DOHH2 (cell line): Measurements from ENCODE around the gene FBLN2.

Experiments used
- H3F3A ChIP-seq: fragments of 200-600 bp; sonication (generic), shearing (Covaris generic); 2 replicates; pipeline ENCODE4 v1.6.0; 2016; ENCODE audit warnings: antibody characterized with exemption, mild to moderate bottlenecking; ENCODE audit not compliant: control insufficient read depth, insufficient read depth
- H3K27ac ChIP-seq: fragments of 200-600 bp; sonication (generic); 2 replicates; pipeline ENCODE4 v1.5.1; 2014; ENCODE audit warnings: low read depth, mild to moderate bottlenecking, low read length, moderate library complexity
- H3K27me3 ChIP-seq: fragments of 200-600 bp; sonication (generic); 2 replicates; pipeline ENCODE4 v1.6.1; 2014; ENCODE audit warnings: mild to moderate bottlenecking, low read length, mixed read lengths; ENCODE audit not compliant: control insufficient read depth
- H3K36me3 ChIP-seq: fragments of 200-600 bp; sonication (generic); 2 replicates; pipeline ENCODE4 v1.6.1; 2014; ENCODE audit warnings: mild to moderate bottlenecking, low read length, moderate library complexity, mixed read lengths; ENCODE audit not compliant: control insufficient read depth
- H3K4me1 ChIP-seq: fragments of 200-600 bp; sonication (generic); 2 replicates; pipeline ENCODE4 v1.6.1; 2014; ENCODE audit warnings: mild to moderate bottlenecking, low read length, mixed read lengths; ENCODE audit not compliant: control insufficient read depth
- H3K4me2 ChIP-seq: fragments of 200-600 bp; sonication (generic); 2 replicates; pipeline ENCODE4 v1.6.0; 2014; ENCODE audit warnings: mild to moderate bottlenecking, low read length, moderate library complexity
- H3K4me3 ChIP-seq: fragments of 200-600 bp; sonication (generic); 2 replicates; pipeline ENCODE4 v1.5.1; 2014; ENCODE audit warnings: mild to moderate bottlenecking, low read length, mixed read lengths
- H3K79me2 ChIP-seq: fragments of 200-600 bp; sonication (generic); 2 replicates; pipeline ENCODE4 v1.6.1; 2014; ENCODE audit warnings: mild to moderate bottlenecking, low read length, mixed read lengths; ENCODE audit not compliant: control insufficient read depth
- H3K9me2 ChIP-seq: fragments of 200-600 bp; sonication (generic); replicated peaks from 2 replicates; pipeline ENCODE4 v1.6.1; 2014; ENCODE audit warnings: mild to moderate bottlenecking, low read length, mixed read lengths; ENCODE audit not compliant: control insufficient read depth
- H3K9me3 ChIP-seq: fragments of 200-600 bp; sonication (generic); 2 replicates; pipeline ENCODE4 v1.6.1; 2014; ENCODE audit warnings: antibody characterized with exemption, low read length, mixed read lengths; ENCODE audit not compliant: control insufficient read depth, insufficient read depth
- H4K20me1 ChIP-seq: fragments of 200-600 bp; sonication (generic); 2 replicates; pipeline ENCODE4 v1.6.0; 2014; ENCODE audit warnings: low read depth, mild to moderate bottlenecking, antibody characterized with exemption, low read length, moderate library complexity; ENCODE audit not compliant: control insufficient read depth, insufficient read depth
- CTCF ChIP-seq: fragments of 200-600 bp; sonication (generic); IDR thresholded peaks from one replicate; pipeline ENCODE4 v1.5.1; 2014; ENCODE audit warnings: antibody characterized with exemption, mild to moderate bottlenecking, low read depth, low read length; ENCODE audit not compliant: poor library complexity, severe bottlenecking
- EZH2phosphoT487 ChIP-seq: fragments of 200-600 bp; sonication (generic); IDR thresholded peaks from 2 replicates; pipeline ENCODE4 v1.6.1; 2017; ENCODE audit warnings: borderline replicate concordance, mild to moderate bottlenecking, antibody characterized with exemption, low read length, moderate library complexity, mixed read lengths

Gene FBLN2

DNA sequence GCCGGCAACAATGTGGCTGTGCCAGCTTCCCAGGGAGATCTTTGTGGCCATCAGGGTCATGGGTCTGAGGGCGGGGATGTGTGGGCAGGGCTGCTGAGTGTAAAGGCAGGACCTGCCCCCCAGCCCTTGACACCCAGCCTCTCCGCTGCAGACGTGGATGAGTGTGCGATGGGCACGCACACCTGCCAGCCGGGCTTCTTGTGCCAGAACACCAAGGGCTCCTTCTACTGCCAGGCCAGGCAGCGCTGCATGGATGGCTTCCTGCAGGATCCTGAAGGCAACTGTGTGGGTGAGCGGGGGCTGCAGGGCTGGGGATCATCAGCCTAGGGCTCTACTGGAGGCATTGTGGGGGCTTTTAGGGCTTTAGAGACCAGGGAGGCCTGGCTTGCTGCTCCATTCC lies 78.8 kb downstream of the FBLN2 start:
- H3K4me3 ChIP-seq: no peak overlapping the region
- no peaks in the 10 kb centered on the region for H3K9me3 ChIP-seq
- H3K9me2 ChIP-seq: no peaks in the 10 kb centered on the region
- H3K36me3 ChIP-seq: no peaks in the 10 kb centered on the region
- no peaks in the 10 kb centered on the region for H4K20me1 ChIP-seq
- H3K79me2 ChIP-seq: no peaks in the 10 kb centered on the region
- no peak overlapping the region for H3K27ac ChIP-seq
- H3K27me3 ChIP-seq: no peaks in the 10 kb centered on the region
- H3K4me2 ChIP-seq: no peak overlapping the region
- no peaks in the 10 kb centered on the region for H3K4me1 ChIP-seq
- TF ChIP-seq EZH2phosphoT487 (no peak), CTCF (no peak)
- H3F3A ChIP-seq: no peaks in the 10 kb centered on the region

DNA sequence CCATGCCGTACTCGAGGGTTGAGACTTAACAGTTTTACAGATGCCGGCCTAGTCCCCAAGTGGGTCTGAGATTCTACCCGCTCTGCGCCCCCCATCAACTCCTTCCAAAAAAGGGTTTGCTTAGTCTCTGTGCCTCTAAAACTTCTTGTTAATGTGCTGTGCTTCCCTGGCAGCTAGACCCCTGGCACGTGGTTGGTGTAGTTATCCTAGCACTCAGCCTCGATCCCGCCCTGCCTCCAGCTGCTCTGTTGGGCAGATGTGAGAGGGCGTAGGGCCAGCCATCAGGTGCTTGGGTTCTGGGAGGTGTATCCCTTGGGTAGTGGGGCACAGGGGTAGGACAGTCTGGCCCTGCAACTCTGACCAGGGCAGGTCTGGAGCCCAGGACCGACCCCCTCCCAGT lies 79.5 kb downstream of the FBLN2 start:
- no peak overlapping the region for H3K27ac ChIP-seq
- H3K4me3 ChIP-seq: no peak overlapping the region
- H3K4me2 ChIP-seq: no peak overlapping the region

GRCh38 chr3:13628841-13629551 lies 80.1 kb downstream of the FBLN2 start:
- H3K9me2 ChIP-seq: no peaks in the 10 kb centered on the region
- no peaks in the 10 kb centered on the region for H3K79me2 ChIP-seq
- TF ChIP-seq EZH2phosphoT487 (no peak), CTCF (no peak)
- H3K27me3 ChIP-seq: no peaks in the 10 kb centered on the region
- H4K20me1 ChIP-seq: no peaks in the 10 kb centered on the region
- no peak overlapping the region for H3K4me3 ChIP-seq
- H3F3A ChIP-seq: no peaks in the 10 kb centered on the region
- no peaks in the 10 kb centered on the region for H3K9me3 ChIP-seq
- H3K36me3 ChIP-seq: no peaks in the 10 kb centered on the region
- no peak overlapping the region for H3K4me2 ChIP-seq
- H3K27ac ChIP-seq: no peak overlapping the region
- H3K4me1 ChIP-seq: no peaks in the 10 kb centered on the region

More for the DNA sequence above, 79.5 kb downstream of the FBLN2 start:
- no peaks in the 10 kb centered on the region for H4K20me1 ChIP-seq
- no peaks in the 10 kb centered on the region for H3K4me1 ChIP-seq
- TF ChIP-seq EZH2phosphoT487 (no peak), CTCF (no peak)
- no peaks in the 10 kb centered on the region for H3K79me2 ChIP-seq
- H3K27me3 ChIP-seq: no peaks in the 10 kb centered on the region
- H3F3A ChIP-seq: no peaks in the 10 kb centered on the region
- H3K36me3 ChIP-seq: no peaks in the 10 kb centered on the region
- no peaks in the 10 kb centered on the region for H3K9me3 ChIP-seq
- H3K9me2 ChIP-seq: no peaks in the 10 kb centered on the region
